Panc1 (cell line): ENCODE measurements around the gene C5orf46. TPM values are rescaled to one million over a fixed set of nuclear protein-coding genes. Genes with fewer than 3 reads are reported as not detected.

ENCODE experiments used
- ATAC-seq: fragments of 200-7000 bp; cut with Tn5 transposase; 2 replicates; pipeline ENCODE4 v1.9.1; 2020; ENCODE audit warnings: mild to moderate bottlenecking, moderate library complexity
- BruUV-seq: library from RNA; stranded (reverse); fragments of 400-500 nt; replicated peaks from 2 replicates; lab custom pipeline; 2021; lab: Mats Ljungman, UMichigan
- CTCF ChIA-PET: fragments of 300-600 bp; sonication (Branson Sonifier 250); formaldehyde crosslinking; loops from one replicate; lab custom pipeline; 2022; ENCODE audit warnings: antibody characterized with exemption; lab: Charles Lee
- POLR2A ChIA-PET: fragments of 300-600 bp; sonication (Branson Sonifier 250); formaldehyde crosslinking; loops from one replicate; lab custom pipeline; 2022; ENCODE audit warnings: antibody characterized with exemption; lab: Charles Lee
- DNase-seq: peaks from one replicate; pipeline ENCODE4 v3.0.0-alpha.2; 2010; ENCODE audit warnings: low read depth, low spot score
- H3K27ac ChIP-seq: 2 replicates; pipeline ENCODE4 v1.5.1; 2011; ENCODE audit warnings: mild to moderate bottlenecking, low read length, inconsistent platforms
- H3K27me3 ChIP-seq: fragments of 200-500 bp; sonication (Bioruptor generic); 2 replicates; pipeline ENCODE4 v1.6.0; 2014; ENCODE audit warnings: low read length, inconsistent platforms; ENCODE audit not compliant: control insufficient read depth, insufficient read depth
- H3K36me3 ChIP-seq: fragments of 200-500 bp; sonication (Bioruptor generic); 2 replicates; pipeline ENCODE4 v1.5.1; 2014; ENCODE audit warnings: inconsistent platforms, mild to moderate bottlenecking, low read length, moderate library complexity; ENCODE audit not compliant: control insufficient read depth, insufficient read depth
- H3K4me1 ChIP-seq: 2 replicates; pipeline ENCODE4 v1.5.1; 2011; ENCODE audit warnings: inconsistent platforms, mild to moderate bottlenecking, low read length, moderate library complexity; ENCODE audit not compliant: control insufficient read depth, insufficient read depth
- H3K4me3 ChIP-seq, 2 experiments: 2 replicates each; pipeline ENCODE4 v1.5.1; 2011 to 2012; ENCODE audit warnings: low read depth in 2 of 2, low read length in 2 of 2, mild to moderate bottlenecking in 2 of 2, inconsistent platforms in 1 of 2, moderate library complexity in 1 of 2
- H3K9me3 ChIP-seq: fragments of 200-500 bp; sonication (Bioruptor generic); 2 replicates; pipeline ENCODE4 v1.5.1; 2014; ENCODE audit warnings: low read depth, mild to moderate bottlenecking, inconsistent platforms, low read length, moderate library complexity; ENCODE audit not compliant: control insufficient read depth, insufficient read depth
- POLR2AphosphoS5 ChIP-seq: IDR thresholded peaks from 2 replicates; pipeline ENCODE4 v1.6.1; 2012; ENCODE audit warnings: mild to moderate bottlenecking, low read depth, low read length, moderate library complexity
- SIN3A ChIP-seq: IDR thresholded peaks from 2 replicates; pipeline ENCODE4 v1.6.1; 2012; ENCODE audit warnings: low read depth, mild to moderate bottlenecking, low read length, moderate library complexity, borderline replicate concordance; ENCODE audit not compliant: insufficient read depth
- TCF7L2 ChIP-seq: IDR thresholded peaks from 2 replicates; pipeline ENCODE4 v1.6.1; 2011; ENCODE audit warnings: mild to moderate bottlenecking, low read depth, low read length, inconsistent platforms
- in situ Hi-C: cut with HindIII; loops from 2 replicates; pipeline ENCODE4 v1.10.0; 2016; ENCODE audit warnings: low sequenced_read_pairs, low pct_unique_long_range_greater_than_20kb
- intact Hi-C: fragments of 100-400 bp; cut with micrococcal nuclease; formaldehyde crosslinking; loops from one replicate; pipeline ENCODE4 v1.10.0; 2022; ENCODE audit not compliant: unreplicated experiment
- total RNA-seq: library from RNA; stranded (reverse); gene quantifications from one replicate; pipeline ENCODE4 v1.2.1, GENCODE V29; 2021; ENCODE audit not compliant: unreplicated experiment
- TF ChIP-seq, protein P1 (sequence below): fragments of 450-650 bp; IDR thresholded peaks from 2 replicates; pipeline ENCODE4 v1.5.1; 2017; ENCODE audit warnings: mild to moderate bottlenecking
- TF ChIP-seq, protein P2 (sequence below), 2 experiments: IDR thresholded peaks; 2 replicates each; pipeline ENCODE4 v1.6.1; 2011 to 2012; ENCODE audit warnings: low read depth in 2 of 2, control low read depth in 1 of 2, low read length in 1 of 2, mild to moderate bottlenecking in 1 of 2, moderate library complexity in 1 of 2; ENCODE audit not compliant: insufficient read depth in 1 of 2

The C5orf46 gene
- total RNA-seq, 1 experiment from 2014 or later = not detected

DNA sequence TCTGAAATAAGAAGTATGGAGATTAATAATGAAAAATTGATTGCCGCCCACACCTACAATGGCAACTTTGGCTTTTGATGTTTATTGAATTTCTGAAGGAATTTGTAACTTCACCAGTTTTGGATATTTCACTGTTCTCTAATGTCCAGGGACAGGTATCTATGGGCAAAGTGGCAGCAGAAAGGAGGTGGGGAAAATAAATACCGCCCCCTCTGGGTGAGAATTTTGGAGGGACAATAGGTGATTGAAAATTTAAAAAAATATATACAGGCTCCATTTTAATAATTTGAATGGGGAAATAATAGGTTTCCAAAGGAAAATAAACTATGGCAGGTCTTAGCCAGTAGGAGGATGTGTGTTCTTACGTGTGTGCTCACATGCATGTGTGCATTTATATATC lies 26.6 kb downstream of the C5orf46 start:
- DNase-seq = no peak

GRCh38 chr5:147878066-147878759 lies 28.1 kb downstream of the C5orf46 start, which contains the start of gene SCGB3A2:
Gene SCGB3A2 (plus strand): TSS chr5:147878711. CDS start chr5:147878804, 93 bp downstream.
- Histone ChIP-seq H3K27me3 (no peaks in the 10 kb centered on the region), H3K27ac (no peak within 1 kb of the TSS), H3K36me3 (no peaks in the 10 kb centered on the region), H3K4me1 (no peaks in the 10 kb centered on the region), H3K4me3 (no peak within 1 kb of the TSS), H3K9me3 (no peaks in the 10 kb centered on the region)
- DNase-seq = no peak
- intact Hi-C loops = no loop called here
- TF ChIP-seq TCF7L2 (no peak), SIN3A (no peak), POLR2AphosphoS5 (no peak)
- TF ChIP-seq, protein P1, sequence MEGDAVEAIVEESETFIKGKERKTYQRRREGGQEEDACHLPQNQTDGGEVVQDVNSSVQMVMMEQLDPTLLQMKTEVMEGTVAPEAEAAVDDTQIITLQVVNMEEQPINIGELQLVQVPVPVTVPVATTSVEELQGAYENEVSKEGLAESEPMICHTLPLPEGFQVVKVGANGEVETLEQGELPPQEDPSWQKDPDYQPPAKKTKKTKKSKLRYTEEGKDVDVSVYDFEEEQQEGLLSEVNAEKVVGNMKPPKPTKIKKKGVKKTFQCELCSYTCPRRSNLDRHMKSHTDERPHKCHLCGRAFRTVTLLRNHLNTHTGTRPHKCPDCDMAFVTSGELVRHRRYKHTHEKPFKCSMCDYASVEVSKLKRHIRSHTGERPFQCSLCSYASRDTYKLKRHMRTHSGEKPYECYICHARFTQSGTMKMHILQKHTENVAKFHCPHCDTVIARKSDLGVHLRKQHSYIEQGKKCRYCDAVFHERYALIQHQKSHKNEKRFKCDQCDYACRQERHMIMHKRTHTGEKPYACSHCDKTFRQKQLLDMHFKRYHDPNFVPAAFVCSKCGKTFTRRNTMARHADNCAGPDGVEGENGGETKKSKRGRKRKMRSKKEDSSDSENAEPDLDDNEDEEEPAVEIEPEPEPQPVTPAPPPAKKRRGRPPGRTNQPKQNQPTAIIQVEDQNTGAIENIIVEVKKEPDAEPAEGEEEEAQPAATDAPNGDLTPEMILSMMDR = no peak
- TF ChIP-seq, protein P2, sequence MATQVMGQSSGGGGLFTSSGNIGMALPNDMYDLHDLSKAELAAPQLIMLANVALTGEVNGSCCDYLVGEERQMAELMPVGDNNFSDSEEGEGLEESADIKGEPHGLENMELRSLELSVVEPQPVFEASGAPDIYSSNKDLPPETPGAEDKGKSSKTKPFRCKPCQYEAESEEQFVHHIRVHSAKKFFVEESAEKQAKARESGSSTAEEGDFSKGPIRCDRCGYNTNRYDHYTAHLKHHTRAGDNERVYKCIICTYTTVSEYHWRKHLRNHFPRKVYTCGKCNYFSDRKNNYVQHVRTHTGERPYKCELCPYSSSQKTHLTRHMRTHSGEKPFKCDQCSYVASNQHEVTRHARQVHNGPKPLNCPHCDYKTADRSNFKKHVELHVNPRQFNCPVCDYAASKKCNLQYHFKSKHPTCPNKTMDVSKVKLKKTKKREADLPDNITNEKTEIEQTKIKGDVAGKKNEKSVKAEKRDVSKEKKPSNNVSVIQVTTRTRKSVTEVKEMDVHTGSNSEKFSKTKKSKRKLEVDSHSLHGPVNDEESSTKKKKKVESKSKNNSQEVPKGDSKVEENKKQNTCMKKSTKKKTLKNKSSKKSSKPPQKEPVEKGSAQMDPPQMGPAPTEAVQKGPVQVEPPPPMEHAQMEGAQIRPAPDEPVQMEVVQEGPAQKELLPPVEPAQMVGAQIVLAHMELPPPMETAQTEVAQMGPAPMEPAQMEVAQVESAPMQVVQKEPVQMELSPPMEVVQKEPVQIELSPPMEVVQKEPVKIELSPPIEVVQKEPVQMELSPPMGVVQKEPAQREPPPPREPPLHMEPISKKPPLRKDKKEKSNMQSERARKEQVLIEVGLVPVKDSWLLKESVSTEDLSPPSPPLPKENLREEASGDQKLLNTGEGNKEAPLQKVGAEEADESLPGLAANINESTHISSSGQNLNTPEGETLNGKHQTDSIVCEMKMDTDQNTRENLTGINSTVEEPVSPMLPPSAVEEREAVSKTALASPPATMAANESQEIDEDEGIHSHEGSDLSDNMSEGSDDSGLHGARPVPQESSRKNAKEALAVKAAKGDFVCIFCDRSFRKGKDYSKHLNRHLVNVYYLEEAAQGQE (IDR thresholded peaks at IDR 0.05; ENCODE audit: insufficient read depth in 1 of 2, low read depth in 2 of 2, low read length in 1 of 2) = no peak
- in situ Hi-C loops = no loop called here
- no TSS peak for BruUV-seq
- ChIA-PET CTCF (no interaction called here), POLR2A (no interaction called here)
- no peak for ATAC-seq

More for the DNA sequence above, 26.6 kb downstream of the C5orf46 start:
- ATAC-seq = no peak
- Histone ChIP-seq H3K27ac (no peak overlapping the region), H3K36me3 (no peaks in the 10 kb centered on the region), H3K4me3 (no peak overlapping the region), H3K9me3 (no peaks in the 10 kb centered on the region), H3K27me3 (no peaks in the 10 kb centered on the region), H3K4me1 (no peaks in the 10 kb centered on the region)
- ChIA-PET POLR2A (no interaction called here), CTCF (no interaction called here)
- TF ChIP-seq, protein P2 (IDR thresholded peaks at IDR 0.05; ENCODE audit: insufficient read depth in 1 of 2, low read depth in 2 of 2, low read length in 1 of 2) = no peak
- TF ChIP-seq POLR2AphosphoS5 = no peak
- TF ChIP-seq SIN3A = no peak
- TF ChIP-seq, protein P1 = no peak
- TF ChIP-seq TCF7L2 = no peak
- intact Hi-C loops (no loop called here), in situ Hi-C loops (no loop called here)
- no TSS peak for BruUV-seq
